ENCODE measurements around the gene C11orf54.

The C11orf54 gene

DNA sequence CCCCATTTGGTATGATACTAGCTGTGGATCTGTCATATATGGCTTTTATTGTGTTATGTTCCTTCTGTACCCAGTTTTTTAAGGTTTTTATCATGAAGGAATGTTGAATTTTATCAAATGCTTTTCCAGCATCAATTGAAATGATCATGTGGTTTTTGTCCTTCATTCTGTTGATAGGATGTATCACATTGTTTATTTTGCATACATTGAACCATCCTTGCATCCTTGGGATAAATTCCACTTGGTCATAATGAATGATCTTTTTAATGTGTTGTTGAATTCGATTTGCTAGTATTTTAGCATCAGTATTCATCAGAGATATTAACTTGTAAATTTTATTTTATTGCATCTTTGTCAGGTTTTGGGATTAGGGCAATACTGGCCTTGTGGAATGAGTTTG, 31.2 kb upstream of the C11orf54 start:
- in situ Hi-C loops (cut with MboI; ENCODE audit: low pct_unique_long_range_greater_than_20kb, low sequenced_read_pairs, unreplicated experiment) = no loop called here
- DNase-seq (ENCODE audit: low spot score) = no peak
- TF ChIP-seq, protein P1, sequence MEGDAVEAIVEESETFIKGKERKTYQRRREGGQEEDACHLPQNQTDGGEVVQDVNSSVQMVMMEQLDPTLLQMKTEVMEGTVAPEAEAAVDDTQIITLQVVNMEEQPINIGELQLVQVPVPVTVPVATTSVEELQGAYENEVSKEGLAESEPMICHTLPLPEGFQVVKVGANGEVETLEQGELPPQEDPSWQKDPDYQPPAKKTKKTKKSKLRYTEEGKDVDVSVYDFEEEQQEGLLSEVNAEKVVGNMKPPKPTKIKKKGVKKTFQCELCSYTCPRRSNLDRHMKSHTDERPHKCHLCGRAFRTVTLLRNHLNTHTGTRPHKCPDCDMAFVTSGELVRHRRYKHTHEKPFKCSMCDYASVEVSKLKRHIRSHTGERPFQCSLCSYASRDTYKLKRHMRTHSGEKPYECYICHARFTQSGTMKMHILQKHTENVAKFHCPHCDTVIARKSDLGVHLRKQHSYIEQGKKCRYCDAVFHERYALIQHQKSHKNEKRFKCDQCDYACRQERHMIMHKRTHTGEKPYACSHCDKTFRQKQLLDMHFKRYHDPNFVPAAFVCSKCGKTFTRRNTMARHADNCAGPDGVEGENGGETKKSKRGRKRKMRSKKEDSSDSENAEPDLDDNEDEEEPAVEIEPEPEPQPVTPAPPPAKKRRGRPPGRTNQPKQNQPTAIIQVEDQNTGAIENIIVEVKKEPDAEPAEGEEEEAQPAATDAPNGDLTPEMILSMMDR (IDR thresholded peaks at IDR 0.05; ENCODE audit: extremely low read depth, insufficient read depth, missing control alignments) = no peak

DNA sequence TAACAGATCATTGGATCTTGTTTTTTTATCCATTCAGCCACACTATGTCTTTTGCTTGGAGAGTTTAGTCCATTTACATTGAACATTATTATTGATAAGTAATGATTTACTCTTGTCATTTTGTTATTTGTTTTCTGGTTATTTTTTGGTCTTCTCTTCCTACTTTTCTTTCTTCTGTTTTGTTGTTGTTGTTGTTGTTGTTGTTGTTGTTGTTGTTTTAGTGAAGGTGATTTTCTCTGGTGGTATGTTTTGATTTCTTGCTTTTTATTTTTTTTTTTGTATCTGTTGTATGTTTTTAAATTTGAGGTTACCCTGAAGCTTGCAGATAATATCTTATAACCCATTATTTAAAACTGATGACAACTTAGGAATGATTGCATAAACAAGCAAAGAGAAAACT, 28.8 kb upstream of the C11orf54 start:
- TF ChIP-seq, protein P1 (IDR thresholded peaks at IDR 0.05; ENCODE audit: extremely low read depth, insufficient read depth, missing control alignments) = no peak
- in situ Hi-C loops (cut with MboI; ENCODE audit: low pct_unique_long_range_greater_than_20kb, low sequenced_read_pairs, unreplicated experiment) = no loop called here
- DNase-seq (ENCODE audit: low spot score) = no peak

DNA sequence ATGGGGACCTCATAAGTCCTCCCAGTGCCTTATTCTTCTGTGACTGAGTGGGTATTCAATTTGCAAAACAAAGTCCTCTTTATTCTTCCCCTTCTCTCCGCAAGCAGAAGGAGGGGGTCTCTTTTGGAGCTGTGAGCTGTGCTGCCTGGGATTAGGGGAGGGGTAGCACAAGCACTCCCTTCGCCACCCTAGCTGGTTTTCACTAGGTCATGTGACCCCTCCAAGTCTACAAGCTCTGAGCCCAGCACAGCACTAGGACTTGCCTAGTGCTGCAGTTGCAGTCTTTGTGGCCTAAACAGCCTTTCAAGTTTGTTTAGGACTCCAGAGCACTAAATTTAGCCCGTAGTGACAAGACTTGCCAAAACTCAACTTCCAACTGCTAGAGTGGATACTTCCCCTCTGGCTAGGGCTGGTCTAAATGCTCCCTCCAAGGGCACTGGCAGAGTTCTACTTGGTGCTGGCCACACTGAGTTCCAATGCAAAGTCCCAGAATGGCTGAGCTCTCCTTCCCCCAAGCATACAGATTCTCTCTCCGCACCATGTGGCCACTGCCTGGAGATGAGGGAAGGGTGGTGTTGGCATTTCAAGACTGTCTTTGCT, 25.6 kb upstream of the C11orf54 start:
- no peak for DNase-seq (ENCODE audit: low spot score)
- TF ChIP-seq, protein P1 (IDR thresholded peaks at IDR 0.05; ENCODE audit: extremely low read depth, insufficient read depth, missing control alignments) = no peak
- in situ Hi-C loops (cut with MboI; ENCODE audit: low pct_unique_long_range_greater_than_20kb, low sequenced_read_pairs, unreplicated experiment) = no loop called here

DNA sequence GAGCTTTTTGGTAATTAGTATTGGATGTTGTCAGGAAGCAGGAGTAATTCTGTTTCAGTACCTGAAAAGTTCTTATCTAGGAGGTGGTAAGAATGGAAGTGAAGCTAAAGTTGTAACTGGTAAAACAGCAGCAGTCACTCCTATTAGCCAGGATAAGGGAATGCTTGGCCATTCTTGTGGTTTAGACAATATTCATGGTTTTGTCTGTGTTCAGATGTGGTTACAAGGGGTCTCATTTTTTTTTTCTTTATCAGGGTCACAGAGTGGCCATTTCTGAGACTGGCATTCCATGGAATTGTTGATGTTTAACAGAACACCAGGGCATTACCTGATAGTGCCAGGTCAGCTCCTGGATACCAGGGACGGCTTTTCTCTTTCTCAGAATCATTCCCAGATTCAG, 24.0 kb upstream of the C11orf54 start:
- in situ Hi-C loops (cut with MboI; ENCODE audit: low pct_unique_long_range_greater_than_20kb, low sequenced_read_pairs, unreplicated experiment) = no loop called here
- DNase-seq (ENCODE audit: low spot score) = no peak

DNA sequence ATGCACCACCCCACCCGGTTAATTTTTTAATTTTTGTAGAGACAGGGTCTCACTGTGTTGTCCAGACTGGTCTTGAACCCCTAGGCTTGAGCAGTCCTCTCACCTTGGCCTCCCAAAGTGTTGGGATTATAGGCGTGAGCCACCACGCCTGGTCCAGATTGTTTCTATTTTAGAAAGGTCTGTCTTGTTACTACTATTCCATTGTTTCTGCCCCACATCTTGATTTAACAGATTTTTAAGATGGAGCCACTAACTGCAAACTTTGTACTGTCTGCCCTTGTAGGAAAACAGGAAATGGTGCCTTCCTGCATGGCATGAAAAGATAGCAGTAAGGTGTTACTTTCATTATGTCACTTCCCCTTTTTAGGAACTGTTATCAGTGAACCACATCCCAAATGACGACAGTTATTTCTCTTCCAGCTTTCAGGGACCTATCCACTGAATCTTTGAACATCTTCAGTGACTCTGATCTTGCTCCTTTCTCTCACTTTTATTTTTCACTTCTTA, 23.4 kb upstream of the C11orf54 start:
- peak; percentile 18 for DNase-seq (ENCODE audit: low spot score)
- TF ChIP-seq, protein P1 (IDR thresholded peaks at IDR 0.05; ENCODE audit: extremely low read depth, insufficient read depth, missing control alignments) = no peak
- in situ Hi-C loops (cut with MboI; ENCODE audit: low pct_unique_long_range_greater_than_20kb, low sequenced_read_pairs, unreplicated experiment) = no loop called here

More for the DNA sequence above, 24.0 kb upstream of the C11orf54 start:
- TF ChIP-seq, protein P1 (IDR thresholded peaks at IDR 0.05; ENCODE audit: extremely low read depth, insufficient read depth, missing control alignments) = no peak

DNA sequence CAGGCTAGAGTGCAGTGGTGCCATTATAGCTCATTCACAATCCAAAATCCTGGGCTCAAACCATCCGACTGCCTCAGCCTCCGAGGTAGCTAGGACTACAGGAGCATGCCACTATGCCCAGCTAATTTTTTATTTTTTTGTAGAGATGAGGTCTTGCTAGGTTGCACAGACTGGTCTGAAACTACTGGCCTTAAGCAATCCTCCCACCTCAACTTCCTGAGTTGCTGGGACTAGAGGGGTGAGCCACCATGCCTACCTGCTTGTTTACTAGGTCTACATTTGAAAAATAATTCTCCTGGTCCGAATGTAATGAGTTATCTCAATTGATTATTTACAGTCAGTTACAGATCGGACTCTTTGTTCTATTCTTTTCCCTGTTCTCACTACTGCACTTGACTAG, 22.2 kb upstream of the C11orf54 start:
- TF ChIP-seq, protein P1 (IDR thresholded peaks at IDR 0.05; ENCODE audit: extremely low read depth, insufficient read depth, missing control alignments) = no peak
- no peak for DNase-seq (ENCODE audit: low spot score)
- in situ Hi-C loops (cut with MboI; ENCODE audit: low pct_unique_long_range_greater_than_20kb, low sequenced_read_pairs, unreplicated experiment) = no loop called here

All from GM13977 (cell line).